GM19193 (cell line): ENCODE results near the gene PEAR1.

ENCODE experiments used
- POLR2A ChIP-seq: IDR thresholded peaks from 4 replicates; pipeline ENCODE4 v1.6.1; 2011; ENCODE audit not compliant: insufficient read depth, insufficient read length; ENCODE audit errors: extremely low read depth

The PEAR1 gene

DNA sequence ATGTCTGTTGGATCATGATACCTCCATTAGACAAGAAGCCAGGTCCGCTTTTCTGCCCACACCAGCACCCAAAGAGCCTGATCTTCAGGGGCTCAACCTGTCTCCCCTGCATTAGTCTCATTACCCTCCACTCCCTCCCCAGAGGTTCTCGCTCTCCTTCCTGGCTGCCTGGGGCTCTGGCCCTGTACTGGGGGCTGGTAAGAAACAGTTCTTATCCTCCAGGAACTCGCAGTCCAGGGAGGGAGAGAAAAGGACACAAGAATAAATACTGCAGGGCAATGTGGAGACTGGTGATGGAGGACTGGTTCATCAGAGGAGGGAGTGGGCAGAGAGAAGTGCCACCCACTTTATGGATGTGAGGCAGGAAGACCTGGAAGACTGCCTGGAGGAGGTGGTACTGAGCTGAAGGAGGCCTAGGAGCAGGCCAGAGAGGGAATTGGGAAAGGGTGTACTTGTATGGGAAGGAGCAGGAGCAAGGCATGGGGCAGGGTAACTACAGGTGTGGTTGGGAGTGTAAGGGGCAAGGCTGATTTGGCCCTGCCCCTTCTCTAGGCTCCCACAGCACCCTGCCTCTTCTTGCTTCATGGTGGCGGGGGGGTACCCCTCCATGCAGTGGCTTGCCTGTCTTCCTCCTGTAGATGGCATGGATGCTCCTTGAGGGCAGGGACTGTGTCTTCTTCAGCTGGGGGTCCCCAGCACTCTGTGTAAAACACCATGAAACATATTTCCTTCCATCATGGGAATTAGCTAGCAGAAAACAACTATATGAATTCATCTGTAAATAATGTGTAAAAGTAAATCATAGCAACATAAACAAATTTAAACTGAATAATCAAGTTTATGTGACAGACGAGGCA, 31.9 kb downstream of the PEAR1 start:
- no peak for TF ChIP-seq POLR2A

DNA sequence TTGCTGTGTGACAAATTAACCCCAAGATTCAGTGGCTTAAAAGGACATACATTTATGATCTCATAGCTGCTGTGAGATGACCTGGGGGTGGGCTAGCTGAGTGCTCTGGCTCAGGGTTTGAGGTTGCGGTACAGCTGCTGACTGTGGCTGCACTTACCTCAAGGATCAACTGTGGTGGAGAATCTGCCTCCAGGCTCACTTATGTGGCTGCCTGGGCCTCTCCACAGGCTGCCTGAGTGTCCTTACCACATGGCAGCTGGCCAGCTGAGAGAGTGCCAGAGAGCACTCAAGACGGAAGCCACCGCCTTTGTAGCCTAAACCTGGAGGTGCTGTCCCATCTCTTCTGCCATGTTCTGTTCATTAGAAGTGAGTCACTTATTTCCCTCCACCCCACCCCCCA, 32.7 kb downstream of the PEAR1 start:
- no peak for TF ChIP-seq POLR2A

DNA sequence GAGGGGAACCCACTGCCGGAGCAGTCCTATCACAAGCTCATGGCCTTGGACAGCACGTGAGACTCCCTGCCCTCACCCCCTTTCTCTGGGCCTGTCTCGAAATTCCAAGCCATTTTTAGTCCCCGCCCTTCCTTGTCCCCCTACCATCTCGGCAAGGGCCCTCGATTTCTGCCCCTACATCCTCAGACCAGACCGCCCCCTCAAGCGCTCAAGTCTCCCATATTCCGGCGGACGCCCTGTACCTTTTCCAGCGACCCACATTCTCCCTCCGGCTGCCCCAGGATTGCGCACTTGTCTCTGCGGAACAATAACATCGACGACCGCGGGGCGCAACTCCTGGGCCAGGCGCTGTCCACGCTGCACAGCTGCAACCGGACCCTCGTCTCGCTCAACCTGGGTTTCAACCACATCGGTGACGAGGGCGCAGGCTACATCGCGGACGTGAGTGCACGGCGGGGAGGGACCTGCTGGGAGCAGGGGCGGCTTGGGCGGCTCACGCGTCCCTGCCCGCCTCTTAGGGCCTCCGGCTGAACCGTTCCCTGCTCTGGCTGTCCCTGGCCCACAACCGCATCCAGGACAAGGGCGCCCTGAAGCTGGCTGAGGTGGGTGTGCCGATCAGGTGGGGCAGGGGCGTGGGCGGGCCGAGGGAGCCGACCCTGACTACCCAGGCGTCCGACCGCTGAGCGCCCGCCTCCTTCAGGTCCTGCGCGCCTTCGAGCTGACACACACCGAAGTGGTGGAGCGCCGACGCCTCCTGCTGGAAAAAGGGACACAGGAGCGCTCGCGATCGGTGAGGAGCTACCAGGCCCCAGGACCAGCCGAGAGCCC, 33.9 kb downstream of the PEAR1 start:
- no peak for TF ChIP-seq POLR2A

DNA sequence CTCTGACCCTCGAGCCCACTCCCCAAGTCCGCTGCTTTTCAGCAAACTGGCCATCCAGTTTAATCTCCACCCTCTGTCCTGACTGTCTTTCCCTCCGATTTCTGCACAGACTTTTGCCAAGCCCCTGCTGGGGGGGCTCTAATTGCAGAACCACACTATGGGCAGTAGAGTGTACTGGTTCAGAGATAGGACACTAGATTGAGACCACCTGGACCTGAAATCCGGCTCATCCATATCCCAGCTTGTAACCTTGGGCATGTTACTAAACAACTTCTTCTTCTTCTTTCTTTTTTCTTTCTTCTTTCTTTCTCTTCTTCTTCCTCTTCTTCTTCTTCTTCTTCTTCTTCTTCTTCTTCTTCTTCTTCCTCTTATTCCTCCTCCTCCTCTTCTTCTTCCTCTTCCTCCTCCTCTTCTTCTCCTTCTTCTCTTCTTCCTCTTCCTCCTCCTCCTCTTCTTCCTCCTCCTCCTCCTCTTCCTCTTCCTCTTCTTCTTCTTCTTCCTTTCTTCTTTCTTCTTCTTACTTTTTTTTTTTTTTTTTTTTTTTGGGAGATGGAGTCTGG, 34.6 kb downstream of the PEAR1 start:
- no peak for TF ChIP-seq POLR2A

DNA sequence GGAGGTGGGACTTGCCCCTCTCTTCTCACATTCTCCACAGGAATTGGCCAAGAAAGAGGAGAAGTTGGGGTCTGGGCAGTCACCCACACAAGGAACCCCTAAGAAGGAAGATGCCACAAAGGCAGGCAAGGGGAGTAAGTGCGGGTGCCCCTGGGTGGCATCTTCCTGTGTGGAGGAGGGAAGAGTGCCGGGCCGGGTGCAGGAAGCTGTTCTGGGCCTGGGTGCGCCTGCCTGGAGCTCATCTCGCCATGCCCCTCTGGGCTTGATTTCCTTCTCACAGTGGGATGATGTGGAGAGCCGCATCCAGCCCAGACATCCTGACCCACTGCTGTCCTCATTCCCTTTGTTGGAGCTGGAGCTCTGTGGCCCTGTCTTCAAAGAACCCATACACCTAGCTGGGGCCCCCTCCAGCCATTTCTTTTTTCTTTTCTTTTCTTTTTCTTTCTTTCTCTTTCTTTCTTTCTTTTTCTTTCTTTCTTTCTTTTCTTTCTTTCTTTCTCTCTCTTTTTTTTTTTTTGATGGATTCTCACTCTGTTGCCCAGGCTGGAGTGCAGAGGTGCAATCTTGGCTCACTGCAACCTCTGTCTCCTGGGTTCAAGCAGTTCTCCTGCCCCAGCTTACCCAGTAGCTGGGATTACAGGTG, 36.2 kb downstream of the PEAR1 start:
- no peak for TF ChIP-seq POLR2A

DNA sequence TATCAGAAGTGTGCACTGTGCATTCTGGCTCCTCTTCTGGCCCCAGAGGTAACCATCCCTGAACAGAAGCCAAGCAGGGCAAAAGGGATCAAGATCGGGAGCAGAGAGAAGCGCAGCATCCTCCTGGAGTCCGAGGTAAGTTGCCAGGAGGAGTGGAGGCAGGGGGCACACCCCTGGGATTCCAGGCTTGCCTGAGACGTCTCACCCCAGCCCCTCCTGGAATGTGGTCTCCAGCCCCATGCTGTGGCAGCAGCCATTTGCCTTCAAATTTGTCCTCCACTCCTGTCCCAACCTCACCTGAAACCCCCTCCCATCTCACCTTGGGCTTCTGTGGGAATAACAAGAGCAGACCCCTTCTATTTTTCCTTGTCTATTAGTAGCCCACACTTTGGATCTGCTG, 37.0 kb downstream of the PEAR1 start:
- TF ChIP-seq POLR2A: no peak

DNA sequence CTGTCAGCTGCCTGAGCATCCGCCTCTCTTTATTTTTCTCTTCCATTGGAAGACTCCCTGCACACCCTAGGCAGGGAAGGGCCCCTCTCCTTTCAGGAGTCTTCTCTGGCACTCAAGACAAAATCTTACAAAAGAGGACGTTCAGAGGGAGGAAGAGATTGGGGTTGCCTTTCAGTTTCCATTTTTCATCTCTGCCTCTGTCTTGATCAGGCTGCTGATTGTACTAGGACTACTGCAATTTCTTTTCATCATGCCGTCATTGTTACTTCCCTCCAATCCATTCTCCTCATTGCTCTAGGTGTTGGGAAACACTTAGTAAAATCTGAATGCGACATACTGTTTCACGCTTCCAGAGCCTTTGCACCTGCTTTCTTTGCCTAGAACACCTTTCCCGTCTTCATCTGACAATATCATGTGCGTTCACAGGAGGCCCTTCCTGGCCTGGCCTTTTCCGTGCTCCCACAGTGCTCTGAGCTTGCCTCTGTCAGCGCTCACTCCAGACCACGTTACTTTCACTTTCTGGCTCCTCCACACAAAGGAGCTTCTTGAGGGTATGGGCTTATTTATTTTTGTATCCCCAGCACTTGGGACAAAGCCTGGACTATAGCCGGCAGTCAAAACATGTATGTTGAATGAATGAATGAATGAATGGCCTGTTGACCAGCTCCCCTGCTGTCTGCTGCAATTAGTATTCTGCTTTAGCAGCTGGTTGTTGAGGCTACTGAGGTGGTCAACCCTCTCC, 37.9 kb downstream of the PEAR1 start:
- TF ChIP-seq POLR2A: no peak

DNA sequence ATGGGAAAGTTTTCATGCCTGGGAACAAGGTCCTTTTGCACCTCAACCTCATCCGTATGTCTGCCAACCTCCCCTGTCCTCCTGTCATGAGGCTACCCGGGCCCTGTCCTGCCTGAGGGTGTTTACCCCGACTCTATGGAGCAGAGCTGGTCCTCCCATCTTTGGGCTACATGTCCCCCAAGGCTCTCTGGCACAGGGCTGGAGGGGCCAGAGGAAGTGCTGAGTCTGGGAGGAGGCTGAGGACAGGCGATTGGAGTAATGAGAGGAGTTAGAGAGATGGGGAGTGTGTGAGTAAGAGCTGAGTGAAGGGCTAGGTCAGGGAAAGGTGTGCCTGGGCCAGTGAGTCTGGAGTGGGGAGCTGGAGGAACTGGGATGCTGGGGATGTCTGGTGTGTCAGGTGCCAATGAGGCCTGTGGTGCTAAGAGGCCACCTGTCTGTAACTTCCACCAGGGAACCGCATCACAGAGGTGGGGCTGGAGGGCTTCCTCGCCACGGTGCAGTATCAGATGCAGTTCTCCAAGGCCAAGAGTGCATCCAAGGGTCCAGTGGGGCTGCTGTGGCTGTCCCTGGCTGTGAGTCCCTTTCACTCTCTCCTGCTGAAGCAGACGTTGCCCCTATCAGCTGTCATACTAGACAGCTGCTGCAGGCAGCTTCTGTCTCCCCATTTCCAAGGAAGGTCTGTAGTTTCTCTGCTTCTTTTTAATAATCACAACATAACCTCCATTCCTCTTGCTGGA, 38.6 kb downstream of the PEAR1 start:
- TF ChIP-seq POLR2A: no peak

DNA sequence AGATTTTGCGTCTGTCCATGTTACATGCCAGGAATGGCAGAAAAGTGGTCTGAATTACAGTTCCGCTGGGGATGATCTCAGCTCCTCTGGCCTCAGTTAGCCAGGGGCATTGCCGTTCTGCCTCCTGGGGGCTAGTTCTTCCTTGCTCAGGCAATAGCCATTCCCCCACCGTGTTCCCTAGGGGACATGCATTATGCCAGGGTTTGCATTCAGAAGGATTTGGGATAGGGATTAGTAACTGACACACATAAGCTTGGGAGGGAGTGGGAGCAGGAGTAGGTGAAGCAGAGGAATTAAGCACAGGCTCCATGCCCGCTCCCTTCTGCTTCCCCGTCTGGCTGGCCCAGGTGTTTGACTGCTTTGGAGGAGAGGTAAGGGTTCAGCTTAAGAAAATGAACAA, 39.6 kb downstream of the PEAR1 start:
- no peak for TF ChIP-seq POLR2A

DNA sequence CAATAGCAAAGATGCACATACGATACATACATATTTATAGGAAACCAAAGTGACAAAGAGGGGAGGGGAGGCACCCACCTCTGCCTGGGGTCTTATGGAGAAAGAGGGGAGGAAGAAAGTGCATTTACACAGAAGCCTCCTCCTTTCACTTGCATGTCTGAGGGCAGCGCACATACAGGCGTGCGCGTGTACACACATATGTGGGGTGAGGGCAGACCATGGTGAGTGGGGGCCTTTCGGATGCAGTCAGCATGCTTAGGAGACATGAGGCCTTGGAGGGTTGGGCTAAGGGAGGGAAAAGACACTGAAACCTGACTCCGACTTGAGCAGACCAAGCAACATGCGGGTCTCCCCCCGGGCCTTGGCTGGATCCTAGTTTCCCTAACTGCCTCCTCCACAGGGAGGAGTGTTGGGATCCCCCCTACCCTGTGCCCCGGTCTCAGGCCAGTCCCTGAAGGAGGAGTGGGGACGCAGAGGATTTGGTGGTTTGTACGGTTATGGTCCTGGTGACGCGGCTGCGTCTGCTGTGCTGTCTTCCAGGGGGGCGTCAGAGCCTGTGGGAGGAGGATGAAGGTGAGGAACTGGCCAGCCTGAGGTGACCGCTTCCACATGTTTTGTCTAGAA, 42.1 kb downstream of the PEAR1 start:
- no peak for TF ChIP-seq POLR2A

DNA sequence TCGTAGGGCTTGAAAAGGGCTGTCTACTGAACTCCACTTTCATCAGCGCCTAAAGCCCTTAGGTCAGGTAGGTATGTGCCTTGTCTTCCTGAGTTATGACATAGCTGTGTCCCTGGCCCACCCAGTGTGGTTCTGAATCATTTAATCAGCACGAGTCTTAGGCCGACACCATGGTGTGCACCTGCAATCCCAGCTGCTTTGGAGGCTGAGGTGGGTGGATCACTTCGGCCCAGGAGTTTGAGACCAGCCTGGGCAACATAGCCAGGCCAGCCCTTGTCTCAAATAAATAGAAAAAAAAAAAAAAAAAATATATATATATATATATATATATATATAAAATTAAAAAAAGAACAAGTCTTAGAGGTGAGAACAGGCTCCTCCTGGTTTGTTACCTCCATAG, 42.7 kb downstream of the PEAR1 start:
- TF ChIP-seq POLR2A: no peak

DNA sequence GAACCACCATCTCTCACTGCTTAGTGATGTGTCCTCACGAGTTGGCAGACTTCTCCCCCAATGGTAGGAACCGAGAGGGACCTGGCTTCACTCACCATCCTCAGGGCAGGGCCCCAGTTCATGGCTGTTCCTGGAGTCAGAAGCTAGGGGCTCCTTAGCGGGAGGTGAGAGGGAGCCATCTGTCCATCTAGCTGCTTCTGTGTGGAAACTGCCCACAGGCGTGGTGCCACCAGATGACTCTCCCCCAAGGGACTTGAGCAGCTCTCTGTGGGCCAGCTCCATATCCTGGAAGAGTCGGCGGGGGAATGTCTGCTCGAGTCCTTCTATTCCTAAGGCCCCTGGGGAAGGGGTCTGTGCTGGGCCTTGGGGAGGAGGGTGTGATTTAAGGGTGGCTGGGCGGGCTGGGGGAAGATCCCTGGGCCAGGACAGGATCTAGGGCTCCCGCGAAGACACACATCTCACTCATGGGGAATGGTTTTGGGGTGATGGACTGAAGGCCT, 43.3 kb downstream of the PEAR1 start:
- TF ChIP-seq POLR2A: no peak

DNA sequence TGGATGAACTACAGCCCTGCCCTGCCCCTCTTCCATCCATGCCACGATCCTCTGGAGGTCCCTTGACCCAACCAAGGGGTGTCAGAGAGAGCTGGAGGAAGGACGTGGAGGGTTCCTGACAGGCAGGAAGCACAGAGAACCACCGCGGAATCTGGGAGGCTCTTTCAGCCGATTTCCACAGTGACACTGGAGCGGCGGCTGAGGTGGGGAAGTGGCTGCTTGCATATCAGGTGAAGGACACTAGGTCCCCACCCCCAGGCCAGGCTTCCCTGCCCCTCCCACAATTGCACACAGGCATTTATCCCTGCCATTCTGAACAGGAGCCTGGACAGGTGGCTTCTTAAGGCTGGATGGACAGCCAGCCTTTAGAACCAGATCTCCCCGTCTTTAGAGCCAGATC, 44.4 kb downstream of the PEAR1 start:
- TF ChIP-seq POLR2A: no peak
